Stomach (tissue), 4 donors: Measurements from ENCODE around the gene MEF2A.

Experiments
- CTCF ChIP-seq, 7 experiments: fragments of 450-650 bp in 4 of 7; fragments of 200-600 bp in 3 of 7; sonication (generic) in 3 of 7; IDR thresholded peaks; one replicate each; pipeline ENCODE4 v1.5.1; 2016 to 2019; ENCODE audit warnings: antibody characterized with exemption in 7 of 7, control low read depth in 2 of 7, mild to moderate bottlenecking in 1 of 7
- EP300 ChIP-seq: sonication (generic); formaldehyde crosslinking; IDR thresholded peaks from one replicate; pipeline ENCODE4 v1.6.1; 2017; ENCODE audit warnings: antibody characterized with exemption
- POLR2A ChIP-seq, 4 donors: fragments of 450-650 bp; IDR thresholded peaks; one replicate each; pipeline ENCODE4 v1.6.1; 2016; ENCODE audit warnings: antibody characterized with exemption in 4 of 4, control low read depth in 2 of 4, mild to moderate bottlenecking in 1 of 4, moderate library complexity in 1 of 4
- POLR2AphosphoS5 ChIP-seq, 3 donors: sonication (generic); formaldehyde crosslinking; IDR thresholded peaks; one replicate each; pipeline ENCODE4 v1.6.1; 2016; ENCODE audit warnings: antibody characterized with exemption in 3 of 3

- TF ChIP-seq CTCF (IDR thresholded peaks at IDR 0.05), result peak in 5 of 7 experiments; percentile 41 to 73 (median 62)
- TF ChIP-seq POLR2AphosphoS5 (IDR thresholded peaks at IDR 0.05), result no peak
- TF ChIP-seq POLR2A (IDR thresholded peaks at IDR 0.05), result no peak
- TF ChIP-seq EP300, result no peak
Measured at GRCh38 chr15:99755692-99756409, 190.1 kb downstream of the MEF2A start.
